Prostate gland (tissue), 2 donors: ENCODE results near the gene MEG3. TPM values are rescaled to one million over a fixed set of nuclear protein-coding genes. Genes with fewer than 3 reads are reported as not detected.

Experiments used
- DNase-seq: peaks from one replicate; pipeline ENCODE4 v3.0.0-alpha.2; 2019; ENCODE audit warnings: low spot score
- H3K27ac ChIP-seq, 2 donors: fragments of 200-600 bp; sonication (generic); 2 replicates each; pipeline ENCODE4 v1.5.1; 2017 to 2019
- H3K27me3 ChIP-seq: fragments of 200-600 bp; sonication (generic); replicated peaks from 2 replicates; pipeline ENCODE4 v1.5.1; 2019; ENCODE audit not compliant: insufficient read depth
- H3K36me3 ChIP-seq, 2 donors: fragments of 200-600 bp; sonication (generic); 1 replicate in 1 of 2; 2 replicates in 1 of 2; pipeline versions ENCODE4 v1.5.1 to v1.8.1; 2017 to 2019
- H3K4me1 ChIP-seq: fragments of 200-600 bp; sonication (generic); replicated peaks from 2 replicates; pipeline ENCODE4 v1.5.1; 2019
- H3K4me3 ChIP-seq, 2 donors: fragments of 200-600 bp; sonication (generic); 2 replicates each; pipeline ENCODE4 v1.5.1; 2017 to 2019
- H3K9me3 ChIP-seq: fragments of 200-600 bp; sonication (generic); 2 replicates; pipeline ENCODE4 v1.5.1; 2017
- CTCF ChIP-seq, 4 experiments: fragments of 200-600 bp in 2 of 4; fragments of 450-650 bp in 2 of 4; sonication (generic) in 2 of 4; IDR thresholded peaks; 1 replicate in 3 of 4; 2 replicates in 1 of 4; pipeline ENCODE4 v1.5.1; 2016 to 2019; ENCODE audit warnings: antibody characterized with exemption in 4 of 4, mild to moderate bottlenecking in 2 of 4, moderate library complexity in 2 of 4
- POLR2A ChIP-seq: fragments of 450-650 bp; IDR thresholded peaks from one replicate; pipeline ENCODE4 v1.6.1; 2016; ENCODE audit warnings: antibody characterized with exemption, mild to moderate bottlenecking
- POLR2AphosphoS5 ChIP-seq: sonication (generic); formaldehyde crosslinking; IDR thresholded peaks from one replicate; pipeline ENCODE4 v1.6.1; 2017; ENCODE audit warnings: antibody characterized with exemption
- WGBS: methylation state at CpG from one replicate; pipeline ENCODE4 v1.1.5; 2018; 5-methylcytosine and 5-hydroxymethylcytosine counted together
- intact Hi-C: fragments of 100-400 bp; cut with DNase I; formaldehyde crosslinking; loops from one replicate; pipeline ENCODE4 v1.14.2; 2022
- total RNA-seq, 2 donors: library from RNA; depleted of rRNA; stranded (reverse); fragments of >200 nt; gene quantifications; one replicate each; pipeline ENCODE4 v1.1.0, GENCODE V29; 2016

MEG3 gene
- total RNA-seq, 2 donors from 2014 or later, result 21.9 to 135 TPM

DNA sequence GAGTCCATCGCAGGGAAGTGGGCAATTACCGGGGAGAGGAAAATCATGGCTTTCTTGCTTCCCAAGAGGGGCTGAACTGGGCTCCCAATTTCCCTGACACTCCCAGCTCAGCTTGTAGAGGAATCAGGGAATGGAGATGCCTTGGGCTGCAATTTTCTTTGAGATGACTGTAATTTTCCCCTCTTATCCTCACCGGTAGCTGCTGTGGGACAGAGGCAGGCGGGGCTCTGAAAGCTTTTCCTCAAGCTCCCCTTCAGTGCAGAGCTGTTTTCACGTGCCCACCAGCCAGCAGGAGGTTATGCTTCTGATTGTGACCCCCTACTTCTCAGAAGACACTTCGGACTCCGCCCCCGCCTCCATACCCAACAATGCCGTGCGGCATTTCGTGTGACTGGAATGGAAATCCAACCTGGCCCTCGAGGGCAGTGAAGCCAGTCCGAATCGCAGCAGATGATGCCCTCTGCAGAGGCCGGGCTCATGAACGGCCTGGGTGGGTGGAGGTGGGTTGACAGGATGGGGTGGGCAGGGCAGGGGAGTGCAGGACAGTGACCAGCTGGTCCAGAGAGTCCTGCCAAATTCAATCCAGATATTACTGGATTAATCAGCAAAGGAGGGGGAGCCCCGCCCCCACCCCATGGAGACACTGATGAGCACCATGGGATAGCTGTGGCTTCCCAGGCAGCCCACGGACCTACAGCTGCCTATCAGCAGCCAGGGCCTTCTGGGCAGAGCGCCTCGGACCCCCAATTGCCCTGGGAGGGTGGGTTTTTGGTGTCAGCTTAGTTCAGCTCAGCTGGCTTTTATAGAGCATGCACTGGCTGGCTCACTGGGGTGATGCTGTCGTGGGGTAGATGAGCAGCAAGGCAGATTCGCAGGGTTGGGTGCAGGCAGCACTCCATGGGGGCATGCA, 40.0 kb downstream of the MEG3 start:
- Histone ChIP-seq H3K9me3 (no peaks in the 10 kb centered on the region), H3K4me1 (no peaks in the 10 kb centered on the region), H3K4me3 (no peak overlapping the region), H3K36me3 (no peaks in the 10 kb centered on the region), H3K27ac (no peak overlapping the region), H3K27me3 (no peaks in the 10 kb centered on the region)
- WGBS, result 90% methylated on average over 21 of the region's 22 CpGs
- no peak for DNase-seq
- intact Hi-C loops, result no loop called here
- TF ChIP-seq CTCF (IDR thresholded peaks at IDR 0.05) (no peak), POLR2AphosphoS5 (no peak), POLR2A (no peak)

DNA sequence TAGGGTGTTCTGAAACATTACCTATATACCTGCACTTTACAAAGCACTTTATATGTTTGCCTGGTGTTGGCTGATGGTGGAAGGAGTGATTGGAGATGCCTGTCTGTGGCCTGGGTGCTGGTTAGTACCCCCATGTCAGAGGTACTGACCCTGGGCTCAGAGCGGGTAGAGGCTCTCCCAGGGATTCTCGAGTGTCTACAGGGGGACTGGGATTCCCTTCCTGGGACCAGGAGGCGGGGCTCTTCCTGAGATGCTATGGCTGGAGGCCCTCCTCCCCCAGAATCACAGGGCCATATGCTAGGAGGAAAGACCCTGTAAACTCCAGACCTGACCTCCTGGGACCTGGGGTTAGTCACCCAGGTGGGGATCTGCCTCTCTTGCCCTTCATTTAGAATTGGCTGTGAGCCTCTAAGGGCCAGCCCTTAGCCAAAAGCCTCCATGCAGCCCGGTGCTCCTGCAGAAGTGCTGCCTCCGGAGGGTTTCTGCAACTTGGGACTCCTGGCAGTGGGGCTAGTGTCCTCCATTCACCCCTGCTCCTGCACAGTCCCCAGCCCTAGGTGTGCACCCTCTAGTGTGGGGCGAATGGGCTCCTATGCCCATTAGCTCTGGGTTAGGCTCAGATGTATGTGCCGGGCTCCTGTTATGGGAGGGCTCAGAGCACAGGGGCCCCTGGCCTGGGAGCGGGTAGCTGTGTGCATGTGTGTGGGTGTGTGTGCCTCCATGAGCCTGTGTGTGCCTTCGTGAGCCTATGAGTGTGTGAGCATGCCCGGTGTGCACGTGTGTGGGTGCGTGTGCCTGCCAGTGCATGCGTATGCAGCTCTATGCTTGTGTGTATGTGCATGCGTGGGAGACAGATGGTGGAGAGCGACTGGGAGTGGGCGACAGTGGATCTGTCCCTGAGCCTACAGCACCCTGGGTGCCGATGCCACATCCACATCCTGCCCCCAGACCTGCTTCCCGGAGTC, 41.0 kb downstream of the MEG3 start:
- H3K27me3 ChIP-seq, result no peaks in the 10 kb centered on the region
- WGBS, result 81% methylated on average over 16 of the region's 18 CpGs
- H3K36me3 ChIP-seq, result no peaks in the 10 kb centered on the region
- intact Hi-C loops, result no loop called here
- TF ChIP-seq POLR2A (no peak), CTCF (IDR thresholded peaks at IDR 0.05) (no peak), POLR2AphosphoS5 (no peak)
- H3K4me3 ChIP-seq, result no peak overlapping the region
- DNase-seq, result no peak
- no peaks in the 10 kb centered on the region for H3K9me3 ChIP-seq
- no peaks in the 10 kb centered on the region for H3K4me1 ChIP-seq
- H3K27ac ChIP-seq, result no peak overlapping the region

GRCh38 chr14:100867631-100868315, 41.9 kb downstream of the MEG3 start:
- TF ChIP-seq POLR2A (no peak), CTCF (IDR thresholded peaks at IDR 0.05) (no peak), POLR2AphosphoS5 (no peak)
- no peaks in the 10 kb centered on the region for H3K36me3 ChIP-seq
- no peaks in the 10 kb centered on the region for H3K4me1 ChIP-seq
- H3K27me3 ChIP-seq, result no peaks in the 10 kb centered on the region
- no peak for DNase-seq
- no peak overlapping the region for H3K27ac ChIP-seq
- WGBS, result 83% methylated on average over 13 of the region's 13 CpGs
- H3K9me3 ChIP-seq, result no peaks in the 10 kb centered on the region
- H3K4me3 ChIP-seq, result no peak overlapping the region
- intact Hi-C loops, result no loop called here

GRCh38 chr14:100868621-100869370, 42.9 kb downstream of the MEG3 start:
- WGBS, result 85% methylated on average over 22 of the region's 24 CpGs

More at GRCh38 chr14:100868621-100869370, 42.9 kb downstream of the MEG3 start:
- no peak for DNase-seq
- no peaks in the 10 kb centered on the region for H3K36me3 ChIP-seq
- H3K4me3 ChIP-seq, result no peak overlapping the region
- H3K4me1 ChIP-seq, result no peaks in the 10 kb centered on the region
- H3K27ac ChIP-seq, result no peak overlapping the region
- TF ChIP-seq POLR2AphosphoS5, result no peak
- TF ChIP-seq CTCF (IDR thresholded peaks at IDR 0.05), result no peak
- no peak for TF ChIP-seq POLR2A
- no peaks in the 10 kb centered on the region for H3K27me3 ChIP-seq
- intact Hi-C loops, result no loop called here
- H3K9me3 ChIP-seq, result no peaks in the 10 kb centered on the region
